Measurements from ENCODE around the gene TSG101.

DNA sequence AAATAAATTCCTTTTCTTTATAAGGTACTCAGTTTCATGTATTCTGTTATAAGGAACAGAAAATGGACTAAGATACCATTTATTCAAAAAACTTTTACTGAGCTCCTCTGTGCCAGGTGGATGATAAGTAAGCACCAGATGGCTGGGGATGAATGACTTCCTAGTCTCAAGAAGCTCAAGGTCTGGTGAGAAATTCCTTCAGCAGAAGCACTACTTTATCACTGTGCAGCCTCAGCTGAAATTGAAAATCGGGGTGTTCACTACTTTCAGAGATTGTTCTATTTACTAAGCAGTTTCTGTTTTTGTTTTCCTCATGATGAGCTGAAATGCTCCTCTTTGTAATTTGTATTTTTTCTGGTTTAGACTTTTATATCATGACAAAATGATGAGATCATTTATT lies 63.3 kb downstream of the TSG101 start:
- TF ChIP-seq POLR2A (IDR thresholded peaks at IDR 0.05) (no peak), CTCF (IDR thresholded peaks at IDR 0.05) (no peak)

Measured in suprapubic skin (tissue), 3 donors.